Measurements from ENCODE around the gene HS3ST5.

Gene HS3ST5

GRCh38 chr6:114361036-114361435 is 18.2 kb upstream of the HS3ST5 start:
- Histone ChIP-seq H3K4me3 (ENCODE audit: low read length) (no peak overlapping the region), H2AFZ (ENCODE audit: low read depth, low read length) (no peak overlapping the region), H3K4me1 (ENCODE audit: low read length) (peaks cover 10% of the 10 kb centered on the region), H3K27me3 (ENCODE audit: low read depth, low read length) (no peaks in the 10 kb centered on the region), H3K4me2 (ENCODE audit: low read length) (no peak overlapping the region), H3K9ac (ENCODE audit: low read length) (no peak overlapping the region), H4K20me1 (ENCODE audit: insufficient read depth, low read length) (no peaks in the 10 kb centered on the region), H3K79me2 (ENCODE audit: low read length) (no peaks in the 10 kb centered on the region), H3K27ac (ENCODE audit: low read length) (no peak overlapping the region), H3K36me3 (replicated peaks; ENCODE audit: low read depth, low read length) (no peaks in the 10 kb centered on the region), H3K9me3 (ENCODE audit: insufficient read depth, low read length) (no peaks in the 10 kb centered on the region)
- TF ChIP-seq EZH2phosphoT487 (IDR thresholded peaks at IDR 0.05; ENCODE audit: low read depth) = no peak
- TF ChIP-seq CTCF (IDR thresholded peaks at IDR 0.05; ENCODE audit: low read depth, low read length) = no peak

GRCh38 chr6:114355300-114355699 is 12.5 kb upstream of the HS3ST5 start:
- Histone ChIP-seq H2AFZ (ENCODE audit: low read depth, low read length) (no peak overlapping the region), H3K27me3 (ENCODE audit: low read depth, low read length) (no peaks in the 10 kb centered on the region), H3K9ac (ENCODE audit: low read length) (no peak overlapping the region), H3K4me2 (ENCODE audit: low read length) (no peak overlapping the region), H3K4me1 (ENCODE audit: low read length) (peaks cover 10% of the 10 kb centered on the region), H3K36me3 (replicated peaks; ENCODE audit: low read depth, low read length) (no peaks in the 10 kb centered on the region), H4K20me1 (ENCODE audit: insufficient read depth, low read length) (no peaks in the 10 kb centered on the region), H3K27ac (ENCODE audit: low read length) (no peak overlapping the region), H3K9me3 (ENCODE audit: insufficient read depth, low read length) (no peaks in the 10 kb centered on the region), H3K4me3 (ENCODE audit: low read length) (no peak overlapping the region), H3K79me2 (ENCODE audit: low read length) (no peaks in the 10 kb centered on the region)
- TF ChIP-seq CTCF (IDR thresholded peaks at IDR 0.05; ENCODE audit: low read depth, low read length) (no peak), EZH2phosphoT487 (IDR thresholded peaks at IDR 0.05; ENCODE audit: low read depth) (no peak)

GRCh38 chr6:114354482-114354881 is 11.7 kb upstream of the HS3ST5 start:
- Histone ChIP-seq H3K27me3 (ENCODE audit: low read depth, low read length) (no peaks in the 10 kb centered on the region), H3K4me3 (ENCODE audit: low read length) (no peak overlapping the region), H3K4me2 (ENCODE audit: low read length) (no peak overlapping the region), H4K20me1 (ENCODE audit: insufficient read depth, low read length) (no peaks in the 10 kb centered on the region), H2AFZ (ENCODE audit: low read depth, low read length) (no peak overlapping the region), H3K79me2 (ENCODE audit: low read length) (no peaks in the 10 kb centered on the region), H3K27ac (ENCODE audit: low read length) (no peak overlapping the region), H3K4me1 (ENCODE audit: low read length) (peaks cover 10% of the 10 kb centered on the region), H3K9ac (ENCODE audit: low read length) (no peak overlapping the region), H3K36me3 (replicated peaks; ENCODE audit: low read depth, low read length) (no peaks in the 10 kb centered on the region), H3K9me3 (ENCODE audit: insufficient read depth, low read length) (no peaks in the 10 kb centered on the region)
- TF ChIP-seq EZH2phosphoT487 (IDR thresholded peaks at IDR 0.05; ENCODE audit: low read depth) = no peak
- TF ChIP-seq CTCF (IDR thresholded peaks at IDR 0.05; ENCODE audit: low read depth, low read length) = no peak

- no peaks in the 10 kb centered on the region for H3K27me3 ChIP-seq (ENCODE audit: low read depth, low read length)
Measured at GRCh38 chr6:114346451-114346850, 3.6 kb upstream of the HS3ST5 start.

GRCh38 chr6:114344971-114345275 is 2.1 kb upstream of the HS3ST5 start:
- Histone ChIP-seq H3K27me3 (ENCODE audit: low read depth, low read length) (no peaks in the 10 kb centered on the region), H3K27ac (ENCODE audit: low read length) (no peak overlapping the region), H3K4me1 (ENCODE audit: low read length) (peaks cover 20% of the 10 kb centered on the region), H2AFZ (ENCODE audit: low read depth, low read length) (no peak overlapping the region), H3K36me3 (replicated peaks; ENCODE audit: low read depth, low read length) (no peaks in the 10 kb centered on the region), H4K20me1 (ENCODE audit: insufficient read depth, low read length) (no peaks in the 10 kb centered on the region), H3K4me2 (ENCODE audit: low read length) (no peak overlapping the region), H3K9me3 (ENCODE audit: insufficient read depth, low read length) (no peaks in the 10 kb centered on the region), H3K4me3 (ENCODE audit: low read length) (no peak overlapping the region), H3K9ac (ENCODE audit: low read length) (no peak overlapping the region), H3K79me2 (ENCODE audit: low read length) (no peaks in the 10 kb centered on the region)
- TF ChIP-seq EZH2phosphoT487 (IDR thresholded peaks at IDR 0.05; ENCODE audit: low read depth) = no peak
- TF ChIP-seq CTCF (IDR thresholded peaks at IDR 0.05; ENCODE audit: low read depth, low read length) = no peak

More at GRCh38 chr6:114346451-114346850, 3.6 kb upstream of the HS3ST5 start:
- H4K20me1 ChIP-seq (ENCODE audit: insufficient read depth, low read length) = no peaks in the 10 kb centered on the region
- no peaks in the 10 kb centered on the region for H3K9me3 ChIP-seq (ENCODE audit: insufficient read depth, low read length)
- H3K36me3 ChIP-seq (replicated peaks; ENCODE audit: low read depth, low read length) = no peaks in the 10 kb centered on the region
- H3K4me1 ChIP-seq (ENCODE audit: low read length) = peaks cover 16% of the 10 kb centered on the region
- no peaks in the 10 kb centered on the region for H3K79me2 ChIP-seq (ENCODE audit: low read length)
- TF ChIP-seq EZH2phosphoT487 (IDR thresholded peaks at IDR 0.05; ENCODE audit: low read depth) = no peak
- H3K9ac ChIP-seq (ENCODE audit: low read length) = no peak overlapping the region
- H3K4me3 ChIP-seq (ENCODE audit: low read length) = no peak overlapping the region
- no peak overlapping the region for H2AFZ ChIP-seq (ENCODE audit: low read depth, low read length)
- H3K4me2 ChIP-seq (ENCODE audit: low read length) = no peak overlapping the region
- H3K27ac ChIP-seq (ENCODE audit: low read length) = no peak overlapping the region

Data from OCI-LY3 (cell line).